GM21529 (cell line): ENCODE measurements around the gene TMEM205.
"Not testable (repeated sequence)": the region's sequence is repeated elsewhere in the genome, so short reads cannot be mapped to it uniquely, and the experiment has no call there.

Source experiments
- ATAC-seq: cut with Tn5 transposase; IDR thresholded peaks from one replicate; pipeline ENCODE4 v1.9.1; 2021; ENCODE audit not compliant: unreplicated experiment

TMEM205 gene

GRCh38 chr19:11340099-11340467 is 6.0 kb downstream of the TMEM205 start:
- not testable (repeated sequence) for ATAC-seq

DNA sequence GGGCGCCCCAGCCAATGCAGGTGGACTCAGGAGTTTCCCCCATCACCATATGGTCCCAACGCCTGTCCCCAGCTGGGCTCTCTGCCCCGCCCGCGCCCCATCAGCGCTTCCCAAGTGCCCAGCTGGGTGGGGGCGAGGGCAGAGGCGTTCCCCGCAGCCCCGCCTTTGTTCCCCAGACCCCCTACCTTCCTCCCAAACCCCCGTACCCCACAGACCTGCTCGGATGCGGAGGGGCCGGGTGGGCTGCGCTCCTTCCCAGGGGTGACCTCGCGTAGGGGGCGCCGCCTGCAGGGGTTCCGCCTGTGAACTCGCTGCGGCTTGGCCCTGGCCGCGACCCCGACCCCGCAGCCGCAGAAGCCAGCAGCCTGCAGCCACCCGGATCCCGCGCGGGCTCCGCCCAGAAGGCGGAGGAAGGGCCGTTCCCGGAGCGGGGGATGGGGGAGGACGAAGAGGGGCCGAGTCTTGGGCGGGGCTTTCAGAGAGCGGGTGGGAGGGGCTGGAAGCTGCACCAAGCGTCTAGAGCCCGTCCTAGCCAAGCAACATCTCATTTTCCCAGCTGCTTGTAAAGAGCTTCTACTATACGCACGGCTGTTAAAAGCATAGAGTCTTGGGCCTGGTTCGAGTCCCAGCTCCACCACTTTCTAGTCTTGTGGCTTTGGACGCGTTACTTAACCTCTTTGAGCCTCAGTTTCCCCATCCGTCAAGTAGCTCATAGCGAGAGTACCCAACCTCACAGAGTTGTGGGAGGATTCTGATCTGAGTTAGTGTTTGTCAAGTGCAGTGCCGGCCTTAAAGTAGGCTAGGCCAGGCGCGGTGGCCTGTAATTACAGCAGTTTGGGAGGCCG is 6.6 kb downstream of the TMEM205 start, which contains the start of gene RAB3D:
Gene RAB3D (minus strand): TSS at position 404 of the 845 bp plus-strand sequence. CDS start 2,258 bp downstream, outside the sequence.
- peak; percentile 82 for ATAC-seq

DNA sequence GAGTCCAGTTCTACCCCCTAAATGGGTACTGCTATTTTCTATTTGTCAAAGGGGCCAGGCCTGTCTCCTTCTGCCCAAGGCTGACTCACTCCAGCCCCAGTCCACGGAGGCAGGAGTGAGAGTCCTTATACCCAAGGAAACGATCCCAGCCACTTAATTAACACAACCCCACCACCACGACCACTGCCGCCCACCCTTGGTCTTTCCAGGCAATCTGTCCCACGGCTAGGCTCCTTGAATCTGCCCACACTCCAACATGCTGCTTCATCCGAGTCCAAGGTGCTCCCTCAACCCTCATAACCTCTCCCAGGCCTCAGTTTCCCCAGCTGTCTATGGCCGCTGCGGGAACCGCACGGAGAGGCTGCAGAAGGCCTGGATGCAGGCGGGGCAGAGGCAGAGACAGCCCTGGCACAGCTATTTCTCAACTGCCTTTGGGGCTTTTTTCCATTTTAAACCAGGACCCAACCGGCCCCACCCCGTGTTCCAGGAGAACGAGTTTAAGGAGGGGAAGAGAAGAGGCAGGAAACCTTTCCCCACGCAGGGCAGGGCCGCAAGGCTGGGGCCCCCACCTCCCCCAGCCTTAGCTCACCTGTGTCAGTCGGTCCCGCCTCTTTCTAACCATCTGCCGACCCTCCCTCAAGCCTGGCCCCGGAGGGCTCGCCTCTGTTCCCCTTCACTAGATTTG is 7.4 kb downstream of the TMEM205 start:
- no peak for ATAC-seq

- ATAC-seq = no peak
Measured at GRCh38 chr19:11338121-11338520, 7.9 kb downstream of the TMEM205 start.

DNA sequence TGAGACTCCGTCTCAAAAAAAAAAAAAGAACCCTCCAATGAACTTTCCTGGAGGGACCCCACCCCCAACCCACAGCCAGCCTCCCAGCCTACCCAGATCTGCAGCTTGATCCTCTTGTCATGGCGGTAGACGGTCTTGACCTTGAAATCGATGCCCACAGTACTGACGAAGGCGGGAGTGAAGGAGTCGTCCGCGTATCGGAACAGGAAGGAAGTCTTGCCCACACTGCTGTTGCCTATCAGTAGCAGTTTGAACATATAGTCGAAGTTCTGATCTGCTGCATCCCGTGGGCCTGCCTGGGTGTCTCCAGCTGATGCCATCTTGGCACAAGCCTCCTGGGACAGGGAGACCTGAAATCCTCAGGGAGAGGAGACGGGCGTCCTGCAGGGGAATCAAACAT is 9.0 kb downstream of the TMEM205 start:
- ATAC-seq = no peak

DNA sequence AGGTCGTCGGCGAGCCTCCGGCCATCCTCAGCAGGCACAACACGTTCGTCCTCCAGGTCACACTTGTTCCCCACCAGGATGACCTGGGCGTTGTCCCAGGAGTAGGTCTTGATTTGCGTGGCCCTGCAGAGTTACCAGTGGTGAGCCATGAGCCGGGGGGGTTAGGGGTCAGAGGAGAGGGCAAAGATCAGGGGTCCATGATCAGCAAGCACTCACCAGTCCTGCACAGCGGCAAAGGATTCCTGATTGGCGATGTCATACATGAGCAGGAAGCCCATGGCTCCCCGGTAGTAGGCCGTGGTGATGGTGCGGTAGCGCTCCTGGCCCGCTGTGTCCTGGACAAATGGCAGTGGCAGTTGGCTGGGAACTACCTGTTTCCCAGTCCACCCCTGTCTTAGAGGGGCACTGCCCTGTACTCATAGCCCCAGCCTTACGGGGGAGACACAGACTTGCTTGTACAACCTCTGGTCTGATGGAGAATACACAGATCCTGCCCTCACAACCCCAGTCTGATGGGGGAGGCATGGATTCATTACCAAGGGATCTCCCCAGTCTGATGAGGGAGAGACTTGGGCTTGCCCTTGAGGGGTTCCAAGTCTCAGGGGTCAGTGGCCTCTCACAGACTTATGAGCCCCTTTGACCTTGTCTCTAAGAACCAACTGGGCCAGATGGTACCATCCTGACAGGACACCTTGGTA is 10.5 kb downstream of the TMEM205 start:
- no peak for ATAC-seq

DNA sequence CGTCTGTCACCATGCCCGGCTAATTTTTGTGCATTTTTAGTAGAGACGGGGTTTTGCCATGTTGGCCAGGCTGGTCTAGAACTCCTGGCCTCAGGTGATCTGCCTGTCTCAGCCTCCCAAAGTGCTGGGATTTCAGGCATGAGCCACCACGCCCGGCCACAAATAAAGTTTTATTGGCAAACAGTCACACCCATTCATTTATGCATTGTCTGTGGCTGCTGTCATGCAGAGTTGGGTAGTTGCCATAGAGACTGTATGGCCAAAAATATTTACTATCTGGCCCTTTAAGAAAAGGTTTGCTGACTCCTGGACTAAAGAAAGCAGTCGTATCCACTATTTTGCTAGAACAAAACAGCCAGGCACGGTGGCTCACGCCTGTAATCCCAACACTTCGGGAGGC is 12.2 kb downstream of the TMEM205 start:
- not testable (repeated sequence) for ATAC-seq

- ATAC-seq = no peak
Measured at GRCh38 chr19:11332822-11333221, 13.2 kb downstream of the TMEM205 start.

DNA sequence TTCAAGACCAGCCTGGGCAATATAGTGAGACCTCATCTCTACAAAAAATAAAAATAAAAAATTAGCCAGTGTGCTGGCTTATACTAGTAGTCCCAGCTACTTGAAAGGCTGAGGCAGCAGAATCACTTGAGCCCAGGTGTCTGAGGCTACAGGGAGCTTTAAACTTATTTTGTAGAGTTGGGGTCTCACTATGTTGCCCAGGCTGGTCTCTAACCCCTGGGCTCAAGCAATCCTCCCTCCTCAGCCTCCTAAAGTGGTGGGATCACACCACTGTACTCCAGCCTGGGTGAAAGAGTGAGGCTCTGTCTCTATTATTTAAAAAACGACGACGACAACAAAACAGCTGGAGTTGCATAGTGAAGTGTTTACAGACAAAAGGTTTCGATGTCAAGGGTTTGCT is 14.6 kb downstream of the TMEM205 start:
- no peak for ATAC-seq

DNA sequence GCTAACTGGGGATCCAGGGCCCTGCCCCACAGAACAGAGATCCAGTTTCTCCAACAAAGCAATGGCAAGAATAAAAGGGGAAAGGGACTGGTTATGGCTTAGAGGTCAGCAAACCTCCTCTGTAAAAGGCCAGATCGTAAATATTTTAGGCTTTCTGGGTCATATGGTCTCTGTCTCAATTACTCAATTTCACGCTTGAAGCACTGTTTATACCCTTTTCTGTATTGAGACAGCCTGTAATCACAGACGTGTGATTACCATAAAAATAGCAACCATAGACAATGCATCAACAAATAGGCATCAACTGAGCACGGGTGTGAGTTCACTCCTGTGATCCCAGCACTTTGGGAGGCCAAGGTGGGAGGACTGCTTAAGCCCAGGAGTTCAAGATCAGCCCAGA is 15.9 kb downstream of the TMEM205 start:
- no peak for ATAC-seq

GRCh38 chr19:11325544-11325943 is 20.5 kb downstream of the TMEM205 start:
- no peak for ATAC-seq

GRCh38 chr19:11324748-11325389 is 21.2 kb downstream of the TMEM205 start:
- no peak for ATAC-seq

GRCh38 chr19:11324079-11324661 is 21.9 kb downstream of the TMEM205 start:
- peak; percentile 72 for ATAC-seq

DNA sequence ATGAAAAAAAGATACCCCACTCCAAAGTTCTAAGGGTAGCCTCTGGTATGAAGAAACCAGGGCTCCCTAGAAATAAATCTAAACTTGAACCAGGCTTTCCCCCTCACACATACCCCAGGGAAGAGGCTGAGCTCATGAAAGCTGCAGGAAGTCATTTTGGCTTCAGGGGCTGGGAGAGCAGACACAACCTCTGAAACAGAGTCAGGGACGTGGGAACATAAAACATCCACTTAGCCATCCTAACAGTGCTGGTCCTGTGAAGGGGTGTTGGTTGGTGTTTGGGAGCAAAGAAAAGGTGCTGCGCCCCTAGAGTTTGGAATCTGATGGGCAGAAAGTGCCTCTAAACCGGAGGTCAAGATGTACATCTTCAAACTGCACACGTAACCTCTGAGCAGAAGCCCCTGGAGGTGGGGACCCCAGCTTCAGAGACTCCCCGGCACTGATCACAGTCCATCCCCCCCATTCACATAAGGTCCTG is 22.4 kb downstream of the TMEM205 start:
- ATAC-seq = no peak

GRCh38 chr19:11322269-11323024 is 23.6 kb downstream of the TMEM205 start:
- ATAC-seq = no peak

GRCh38 chr19:11321191-11322126 is 24.6 kb downstream of the TMEM205 start:
- ATAC-seq = no peak

DNA sequence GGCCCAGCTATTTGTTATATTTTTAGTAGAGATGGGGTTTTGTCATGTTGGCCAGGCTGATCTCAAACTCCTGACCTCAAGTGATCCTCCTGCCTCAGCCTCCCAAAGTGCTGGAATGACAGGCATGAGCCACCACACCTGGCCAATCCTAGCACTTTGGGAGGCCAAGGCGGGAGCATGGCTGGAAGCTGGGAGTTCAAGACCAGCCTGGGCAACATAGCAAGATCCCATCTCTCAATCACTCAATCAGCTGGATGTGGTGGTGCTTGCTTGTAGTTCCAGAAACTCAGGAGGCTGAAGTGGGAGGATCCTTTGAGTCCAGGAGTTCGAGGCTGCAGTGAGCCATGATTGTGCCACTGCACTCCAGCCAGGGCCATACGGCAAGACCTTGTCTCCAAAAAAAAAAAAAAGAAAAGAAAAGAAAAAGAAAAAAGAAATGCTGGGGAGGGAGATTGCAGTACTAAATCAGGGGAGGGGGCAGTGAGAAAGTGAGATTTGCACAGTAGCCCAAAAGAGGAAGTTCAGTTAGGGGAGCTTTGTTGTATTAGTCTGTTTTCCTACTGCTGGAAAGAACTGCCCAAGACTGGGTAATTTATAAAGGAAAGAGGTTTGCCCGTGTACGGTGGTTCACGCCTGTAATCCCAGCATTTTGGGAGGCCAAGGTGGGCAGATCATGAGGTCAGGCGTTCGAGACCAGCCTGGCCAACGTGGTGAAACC is 25.6 kb downstream of the TMEM205 start:
- not testable (repeated sequence) for ATAC-seq

- no peak for ATAC-seq
Measured at GRCh38 chr19:11306337-11306736, 39.7 kb downstream of the TMEM205 start.
